Peyer's patch (tissue), 4 donors: ENCODE measurements around the gene ARHGAP19. TPM values are rescaled to one million over a fixed set of nuclear protein-coding genes. Genes with fewer than 3 reads are reported as not detected.
A peak's percentile ranks its signal among the peaks of the same experiment; 100 is the strongest.

ENCODE experiments used
- DNase-seq, 3 donors: peaks; one replicate each; pipeline ENCODE4 v3.0.0-alpha.2; 2017 to 2019
- H3K27ac ChIP-seq, 4 donors: fragments of 200-600 bp; sonication (generic); one replicate each; pipeline ENCODE4 v1.5.1; 2016 to 2019
- H3K27me3 ChIP-seq, 2 donors: fragments of 200-600 bp; sonication (generic); one replicate each; pipeline ENCODE4 v1.5.1; 2019
- H3K36me3 ChIP-seq, 3 donors: fragments of 200-600 bp; sonication (generic); one replicate each; pipeline ENCODE4 v1.5.1; 2016 to 2019
- H3K4me1 ChIP-seq, 4 donors: fragments of 200-600 bp; sonication (generic); one replicate each; pipeline ENCODE4 v1.5.1; 2016 to 2019
- H3K4me3 ChIP-seq, 4 donors: fragments of 200-600 bp; sonication (generic); 1 replicate in 3 of 4; 2 replicates in 1 of 4; pipeline ENCODE4 v1.5.1; 2016 to 2019; ENCODE audit warnings: mild to moderate bottlenecking in 1 of 4
- H3K9me3 ChIP-seq, 4 donors: fragments of 200-600 bp; sonication (generic); one replicate each; pipeline ENCODE4 v1.5.1; 2016 to 2019; ENCODE audit warnings: mild to moderate bottlenecking in 1 of 4
- CTCF ChIP-seq, 6 experiments: fragments of 450-650 bp in 4 of 6; fragments of 200-600 bp in 2 of 6; sonication (generic) in 1 of 6; IDR thresholded peaks; one replicate each; pipeline ENCODE4 v1.5.1; 2017 to 2019; ENCODE audit warnings: antibody characterized with exemption in 6 of 6, mild to moderate bottlenecking in 3 of 6, moderate library complexity in 1 of 6
- POLR2A ChIP-seq, 2 donors: fragments of 450-650 bp; IDR thresholded peaks; one replicate each; pipeline ENCODE4 v1.5.1; 2017; ENCODE audit warnings: antibody characterized with exemption in 2 of 2, mild to moderate bottlenecking in 2 of 2, moderate library complexity in 2 of 2
- total RNA-seq, 4 donors: library from RNA; depleted of rRNA; stranded (reverse); fragments of >200 nt; gene quantifications; one replicate each; pipeline ENCODE4 v1.1.0, GENCODE V29; 2016

ARHGAP19 gene, protein sequence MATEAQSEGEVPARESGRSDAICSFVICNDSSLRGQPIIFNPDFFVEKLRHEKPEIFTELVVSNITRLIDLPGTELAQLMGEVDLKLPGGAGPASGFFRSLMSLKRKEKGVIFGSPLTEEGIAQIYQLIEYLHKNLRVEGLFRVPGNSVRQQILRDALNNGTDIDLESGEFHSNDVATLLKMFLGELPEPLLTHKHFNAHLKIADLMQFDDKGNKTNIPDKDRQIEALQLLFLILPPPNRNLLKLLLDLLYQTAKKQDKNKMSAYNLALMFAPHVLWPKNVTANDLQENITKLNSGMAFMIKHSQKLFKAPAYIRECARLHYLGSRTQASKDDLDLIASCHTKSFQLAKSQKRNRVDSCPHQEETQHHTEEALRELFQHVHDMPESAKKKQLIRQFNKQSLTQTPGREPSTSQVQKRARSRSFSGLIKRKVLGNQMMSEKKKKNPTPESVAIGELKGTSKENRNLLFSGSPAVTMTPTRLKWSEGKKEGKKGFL
- 10 to 100 TPM in 1 of 4 donors, 1 to 10 TPM in 3; 4.9 to 28.9 (median 7.3) TPM for total RNA-seq

DNA sequence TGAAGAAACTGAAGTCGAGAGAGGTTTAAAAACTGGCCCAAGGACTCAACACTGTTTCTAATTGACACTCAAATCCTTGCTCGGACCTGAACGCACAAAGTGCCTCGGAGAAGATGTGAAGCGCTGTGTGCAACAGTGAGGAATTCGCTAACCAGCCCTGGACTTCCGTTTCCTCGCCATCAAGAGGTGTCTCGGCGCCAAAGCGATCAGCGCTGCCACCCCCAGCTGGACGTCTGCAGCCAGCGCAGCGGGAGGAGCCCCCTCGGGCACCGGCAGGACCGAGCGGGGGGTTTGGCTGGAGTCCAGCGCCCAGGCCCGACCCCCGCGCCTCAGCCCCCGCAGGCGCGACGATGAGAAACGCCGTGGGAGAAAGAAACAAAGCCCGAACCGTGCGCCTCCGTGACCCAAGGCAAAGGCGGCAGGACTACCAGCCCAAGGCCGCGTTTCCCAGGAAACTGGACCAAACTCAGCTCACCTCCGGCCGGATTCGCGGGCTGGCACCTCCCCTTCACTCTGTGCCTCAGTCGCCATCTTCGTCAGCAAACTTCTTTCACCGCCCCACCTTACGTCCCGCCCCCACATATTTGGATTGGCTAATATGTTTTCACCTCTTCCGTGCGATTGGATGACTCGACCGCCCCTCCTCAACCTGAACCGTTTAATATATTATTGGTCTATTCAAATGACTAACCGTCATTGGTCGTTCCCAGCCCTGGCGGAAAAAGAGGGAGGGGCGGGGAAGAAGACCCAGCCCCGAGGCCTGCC lies at the start of gene ARHGAP19:
Gene ARHGAP19, minus strand, starts transcription at position 541 of the 765 bp plus-strand sequence. Its CDS starts 10 bp downstream, at position 531.
- Histone ChIP-seq H3K4me3 (peak within 1 kb of the TSS; percentile 84 to 98 (median 92)), H3K9me3 (no peaks in the 10 kb centered on the region), H3K27ac (peak within 1 kb of the TSS; percentile 95 to 97 (median 96)), H3K27me3 (no peaks in the 10 kb centered on the region), H3K36me3 (peaks cover 0 to 4% (median 0%) of the 10 kb centered on the region in 3 donors), H3K4me1 (peaks cover 0 to 10% (median 5%) of the 10 kb centered on the region in 4 donors)
- TF ChIP-seq CTCF (IDR thresholded peaks at IDR 0.05) (peak in 2 of 6 experiments; percentile 24 to 35), POLR2A (IDR thresholded peaks at IDR 0.05) (peak; percentile 63 to 86)
- peak; percentile 91 to 98 (median 92) for DNase-seq

DNA sequence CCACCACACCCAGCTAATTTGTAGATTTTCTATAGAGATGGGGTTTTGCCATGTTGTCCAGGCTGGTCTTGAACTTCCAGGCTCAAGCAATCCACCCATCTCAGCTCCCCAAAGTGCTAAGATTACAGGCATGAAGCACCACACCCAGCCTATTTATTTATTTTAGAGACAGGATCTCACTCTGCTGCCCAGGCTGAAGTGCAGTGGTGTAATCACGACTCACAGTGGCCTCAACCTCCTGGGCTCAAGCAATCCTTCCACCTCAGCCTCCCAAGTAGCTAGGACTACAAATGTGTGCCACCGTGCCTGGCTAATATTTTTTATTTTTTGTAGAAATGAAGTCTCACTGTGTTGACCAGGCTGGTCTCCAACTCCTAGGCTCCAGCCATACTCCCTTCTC lies 49.0 kb upstream of the ARHGAP19 start:
- TF ChIP-seq CTCF (IDR thresholded peaks at IDR 0.05) (no peak), POLR2A (IDR thresholded peaks at IDR 0.05) (no peak)
- Histone ChIP-seq H3K4me3 (no peak overlapping the region), H3K27me3 (no peaks in the 10 kb centered on the region), H3K36me3 (no peaks in the 10 kb centered on the region), H3K9me3 (no peaks in the 10 kb centered on the region), H3K4me1 (no peaks in the 10 kb centered on the region), H3K27ac (no peak overlapping the region)
- DNase-seq = no peak

- no peak for TF ChIP-seq POLR2A (IDR thresholded peaks at IDR 0.05)
- no peak for TF ChIP-seq CTCF (IDR thresholded peaks at IDR 0.05)
- no peak overlapping the region for H3K27ac ChIP-seq
- H3K27me3 ChIP-seq = no peaks in the 10 kb centered on the region
- peaks cover 0 to 5% (median 0%) of the 10 kb centered on the region in 4 donors for H3K4me1 ChIP-seq
- DNase-seq = no peak
- H3K9me3 ChIP-seq = no peaks in the 10 kb centered on the region
- H3K4me3 ChIP-seq = no peak overlapping the region
- no peaks in the 10 kb centered on the region for H3K36me3 ChIP-seq
Measured at GRCh38 chr10:97338041-97338440, 45.6 kb upstream of the ARHGAP19 start.

DNA sequence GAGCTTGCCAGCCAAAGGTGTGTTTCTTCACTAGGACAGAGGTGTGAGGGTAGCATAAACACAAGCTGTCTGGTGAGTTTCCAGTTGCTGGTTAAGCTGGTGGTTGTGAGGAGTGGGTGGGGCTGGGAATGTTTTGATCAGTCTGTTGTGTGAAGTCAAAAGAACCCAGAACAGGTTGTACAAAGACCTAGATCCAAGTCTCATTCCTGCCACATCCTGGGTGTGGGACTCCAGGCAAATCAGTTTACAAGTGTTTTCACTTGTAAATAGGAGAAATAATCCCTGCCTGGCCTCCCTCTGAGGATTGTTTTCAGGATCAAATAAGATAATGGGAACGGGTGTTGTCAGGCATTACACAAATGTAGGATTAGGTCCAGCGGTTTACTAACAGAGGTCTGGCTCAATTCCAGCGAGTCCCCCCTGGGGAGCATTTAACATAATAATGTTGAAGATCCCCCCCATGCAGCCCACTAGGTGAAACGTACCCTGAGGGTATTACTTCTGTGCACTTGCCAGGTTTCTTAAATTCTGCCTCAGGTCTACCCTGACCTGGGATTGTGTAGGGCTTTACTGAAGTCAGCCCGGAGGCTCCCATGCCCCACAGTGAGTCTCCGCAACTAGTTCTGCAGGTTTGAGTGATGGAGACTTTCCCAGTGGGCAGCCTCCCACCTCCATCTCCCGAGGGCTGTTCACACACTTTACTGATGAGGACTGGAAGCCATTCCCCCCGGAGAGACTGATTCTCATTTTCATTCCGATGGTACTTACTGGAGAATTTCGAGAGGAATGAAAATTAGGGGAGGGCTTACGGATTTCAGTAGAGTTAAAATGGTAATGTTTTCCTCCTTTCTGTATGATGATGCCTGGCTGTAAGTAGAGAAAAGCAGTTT lies 44.8 kb upstream of the ARHGAP19 start:
- TF ChIP-seq CTCF (IDR thresholded peaks at IDR 0.05) (no peak), POLR2A (IDR thresholded peaks at IDR 0.05) (no peak)
- no peaks in the 10 kb centered on the region for H3K9me3 ChIP-seq
- H3K27me3 ChIP-seq = no peaks in the 10 kb centered on the region
- peaks cover 0 to 8% (median 3%) of the 10 kb centered on the region in 4 donors for H3K4me1 ChIP-seq
- peak overlapping the region in 1 of 4 donors; percentile 52 for H3K27ac ChIP-seq
- no peaks in the 10 kb centered on the region for H3K36me3 ChIP-seq
- peak in 1 of 3 donors; percentile 68 for DNase-seq
- H3K4me3 ChIP-seq = no peak overlapping the region

- H3K4me3 ChIP-seq = no peak overlapping the region
- peaks cover 0 to 11% (median 9%) of the 10 kb centered on the region in 4 donors for H3K4me1 ChIP-seq
Measured at GRCh38 chr10:97336446-97336845, 44.0 kb upstream of the ARHGAP19 start.

More at GRCh38 chr10:97336446-97336845, 44.0 kb upstream of the ARHGAP19 start:
- no peak for DNase-seq
- H3K27ac ChIP-seq = no peak overlapping the region
- no peaks in the 10 kb centered on the region for H3K9me3 ChIP-seq
- H3K27me3 ChIP-seq = no peaks in the 10 kb centered on the region
- no peaks in the 10 kb centered on the region for H3K36me3 ChIP-seq
- no peak for TF ChIP-seq POLR2A (IDR thresholded peaks at IDR 0.05)
- TF ChIP-seq CTCF (IDR thresholded peaks at IDR 0.05) = no peak
